ENCODE data around the gene CD38.

DNA sequence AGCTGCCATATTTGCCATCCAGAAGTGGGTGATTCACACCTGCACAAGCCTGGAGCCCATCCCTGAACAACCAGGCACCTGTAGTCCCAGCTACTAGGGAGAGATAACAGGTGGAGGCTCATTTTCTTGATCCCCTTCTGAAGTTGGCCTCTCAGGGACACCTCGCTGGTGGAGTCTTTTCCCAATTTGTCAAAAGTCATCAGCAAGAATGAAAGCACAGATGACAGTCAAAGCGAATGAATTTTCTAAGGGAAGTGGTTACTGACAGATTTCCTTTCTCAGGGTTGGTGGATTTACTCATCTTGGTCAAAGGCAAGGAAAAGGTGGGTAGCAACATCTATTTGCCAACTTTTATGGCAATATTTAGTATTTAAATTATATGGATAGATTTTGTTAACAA is 123.9 kb downstream of the CD38 start:
- TF ChIP-seq, protein P1, sequence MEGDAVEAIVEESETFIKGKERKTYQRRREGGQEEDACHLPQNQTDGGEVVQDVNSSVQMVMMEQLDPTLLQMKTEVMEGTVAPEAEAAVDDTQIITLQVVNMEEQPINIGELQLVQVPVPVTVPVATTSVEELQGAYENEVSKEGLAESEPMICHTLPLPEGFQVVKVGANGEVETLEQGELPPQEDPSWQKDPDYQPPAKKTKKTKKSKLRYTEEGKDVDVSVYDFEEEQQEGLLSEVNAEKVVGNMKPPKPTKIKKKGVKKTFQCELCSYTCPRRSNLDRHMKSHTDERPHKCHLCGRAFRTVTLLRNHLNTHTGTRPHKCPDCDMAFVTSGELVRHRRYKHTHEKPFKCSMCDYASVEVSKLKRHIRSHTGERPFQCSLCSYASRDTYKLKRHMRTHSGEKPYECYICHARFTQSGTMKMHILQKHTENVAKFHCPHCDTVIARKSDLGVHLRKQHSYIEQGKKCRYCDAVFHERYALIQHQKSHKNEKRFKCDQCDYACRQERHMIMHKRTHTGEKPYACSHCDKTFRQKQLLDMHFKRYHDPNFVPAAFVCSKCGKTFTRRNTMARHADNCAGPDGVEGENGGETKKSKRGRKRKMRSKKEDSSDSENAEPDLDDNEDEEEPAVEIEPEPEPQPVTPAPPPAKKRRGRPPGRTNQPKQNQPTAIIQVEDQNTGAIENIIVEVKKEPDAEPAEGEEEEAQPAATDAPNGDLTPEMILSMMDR (IDR thresholded peaks at IDR 0.05; ENCODE audit: poor library complexity, severe bottlenecking): no peak
- TF ChIP-seq RAD21 (conservative IDR thresholded peaks at IDR 0.05): no peak
- no peak for TF ChIP-seq EP300 (conservative IDR thresholded peaks at IDR 0.05; ENCODE audit: poor library complexity, severe bottlenecking)
- TF ChIP-seq EZH2 (IDR thresholded peaks at IDR 0.05; ENCODE audit: borderline replicate concordance, insufficient read depth, low read length, poor library complexity, severe bottlenecking): no peak

Data from neural cell (in vitro differentiated cells).